ENCODE data around the gene MAPKBP1. TPM values are rescaled to one million over a fixed set of nuclear protein-coding genes. Genes with fewer than 3 reads are reported as not detected.

Gene MAPKBP1
- total and polyA plus RNA-seq, 9 donors, result 10.6 to 46.9 (median 38.9) TPM

GRCh38 chr15:41772720-41773331 is 1.5 kb upstream of the MAPKBP1 start:
- peak; percentile 19 to 74 (median 62) for TF ChIP-seq CTCF (IDR thresholded peaks at IDR 0.05)
- no peak for TF ChIP-seq EP300 (IDR thresholded peaks at IDR 0.05)
- WGBS, 3 donors, result 58 to 60% (median 58%) methylated on average over 8 of the region's 8 CpGs
- Histone ChIP-seq H3K9me3 (no peaks in the 10 kb centered on the region), H3K27me3 (no peaks in the 10 kb centered on the region), H3K4me3 (no peak overlapping the region), H3K4me1 (ENCODE audit: insufficient read depth) (peaks cover 19% of the 10 kb centered on the region), H3K36me3 (no peaks in the 10 kb centered on the region), H3K27ac (no peak overlapping the region)
- intact Hi-C loops (cut with DNase I), result loop anchor here (2.0 to 10.0 kb wide), 3 partner anchors 38 to 142 kb away; no protein-coding TSS in a partner anchor
- peak in 3 of 5 donors; percentile 24 to 61 (median 38) for DNase-seq

- peaks cover 19% of the 10 kb centered on the region for H3K4me1 ChIP-seq (ENCODE audit: insufficient read depth)
- no peak for TF ChIP-seq EP300 (IDR thresholded peaks at IDR 0.05)
- TF ChIP-seq CTCF (IDR thresholded peaks at IDR 0.05), result no peak
- no peak for TF ChIP-seq POLR2A (IDR thresholded peaks at IDR 0.05)
- intact Hi-C loops (cut with DNase I), result loop anchor here (2.0 to 10.0 kb wide), 3 partner anchors 37 to 141 kb away; no protein-coding TSS in a partner anchor
- no peak for DNase-seq
- peak overlapping the region; percentile 64 for H3K4me3 ChIP-seq
- H3K27me3 ChIP-seq, result no peaks in the 10 kb centered on the region
- H3K9me3 ChIP-seq, result no peaks in the 10 kb centered on the region
- WGBS, 3 donors, result 18 to 24% (median 24%) methylated on average over 5 of the region's 5 CpGs
- no peaks in the 10 kb centered on the region for H3K36me3 ChIP-seq
- peak overlapping the region in 1 of 2 donors; percentile 80 for H3K27ac ChIP-seq
Measured at GRCh38 chr15:41773332-41773728, 954 bp upstream of the MAPKBP1 start.

- peak overlapping the region in 1 of 2 donors; percentile 80 for H3K27ac ChIP-seq
- TF ChIP-seq EP300 (IDR thresholded peaks at IDR 0.05) (no peak), POLR2A (IDR thresholded peaks at IDR 0.05) (no peak), CTCF (IDR thresholded peaks at IDR 0.05) (no peak)
- H3K36me3 ChIP-seq, result no peaks in the 10 kb centered on the region
- H3K27me3 ChIP-seq, result no peaks in the 10 kb centered on the region
- DNase-seq, result no peak
- 1 to 2% (median 1%) methylated on average over 7 of the region's 7 CpGs for WGBS, 3 donors
- H3K4me1 ChIP-seq (ENCODE audit: insufficient read depth), result peaks cover 19% of the 10 kb centered on the region
- H3K4me3 ChIP-seq, result peak overlapping the region; percentile 64
- intact Hi-C loops (cut with DNase I), result loop anchor here (2.0 to 10.0 kb wide), 3 partner anchors 37 to 141 kb away; no protein-coding TSS in a partner anchor
- no peaks in the 10 kb centered on the region for H3K9me3 ChIP-seq
Measured at GRCh38 chr15:41773729-41774061, 589 bp upstream of the MAPKBP1 start.

GRCh38 chr15:41774882-41775417 is 666 bp downstream of the MAPKBP1 start:
- Histone ChIP-seq H3K9me3 (no peaks in the 10 kb centered on the region), H3K27ac (peak overlapping the region; percentile 70 to 80), H3K27me3 (no peaks in the 10 kb centered on the region), H3K4me1 (ENCODE audit: insufficient read depth) (peaks cover 26% of the 10 kb centered on the region), H3K4me3 (peak overlapping the region; percentile 64), H3K36me3 (no peaks in the 10 kb centered on the region)
- no peak for TF ChIP-seq CTCF (IDR thresholded peaks at IDR 0.05)
- no peak for TF ChIP-seq POLR2A (IDR thresholded peaks at IDR 0.05)
- TF ChIP-seq EP300 (IDR thresholded peaks at IDR 0.05), result no peak
- intact Hi-C loops (cut with DNase I), result loop anchor here in 2 of 4 donors (5.0 to 10.0 kb wide), 2 partner anchors 37 to 140 kb away; no protein-coding TSS in a partner anchor
- DNase-seq, result no peak
- 2 to 7% (median 2%) methylated on average over 19 of the region's 19 CpGs for WGBS, 3 donors
